NT2/D1 (cell line): ENCODE data around the gene PDE3A.

Experiments
- DNase-seq: peaks from one replicate; pipeline ENCODE4 v3.0.0-alpha.2; 2011; ENCODE audit warnings: low read depth, low spot score
- H3K27me3 ChIP-seq: 2 replicates; pipeline ENCODE4 v1.6.0; 2011; ENCODE audit warnings: mild to moderate bottlenecking; ENCODE audit not compliant: insufficient read length, insufficient read depth
- H3K36me3 ChIP-seq: 2 replicates; pipeline ENCODE4 v1.6.1; 2011; ENCODE audit warnings: mild to moderate bottlenecking, low read length, mixed read lengths; ENCODE audit not compliant: insufficient read depth, insufficient read length
- H3K4me1 ChIP-seq: 2 replicates; pipeline ENCODE4 v1.5.1; 2011; ENCODE audit not compliant: insufficient read depth, insufficient read length
- H3K4me3 ChIP-seq: 2 replicates; pipeline ENCODE4 v1.5.1; 2011; ENCODE audit warnings: low read depth; ENCODE audit not compliant: insufficient read length
- H3K9ac ChIP-seq: 2 replicates; pipeline ENCODE4 v1.6.0; 2011; ENCODE audit warnings: low read depth; ENCODE audit not compliant: insufficient read length
- H3K9me3 ChIP-seq: 2 replicates; pipeline ENCODE4 v1.5.1; 2011; ENCODE audit warnings: mild to moderate bottlenecking, low read length; ENCODE audit not compliant: insufficient read depth
- SUZ12 ChIP-seq: IDR thresholded peaks from 2 replicates; pipeline ENCODE4 v1.6.1; 2011; ENCODE audit not compliant: insufficient read length, insufficient read depth; ENCODE audit errors: extremely low read depth
- YY1 ChIP-seq: IDR thresholded peaks from 2 replicates; pipeline ENCODE4 v1.6.1; 2011; ENCODE audit not compliant: insufficient read length, insufficient read depth
- ZNF274 ChIP-seq: IDR thresholded peaks from 2 replicates; pipeline ENCODE4 v1.6.1; 2011; ENCODE audit warnings: mild to moderate bottlenecking, low read depth, low read length

The PDE3A gene

GRCh38 chr12:20438299-20438779 is 70.0 kb downstream of the PDE3A start:
- no peak overlapping the region for H3K9ac ChIP-seq
- TF ChIP-seq YY1, result no peak
- no peak for TF ChIP-seq ZNF274
- TF ChIP-seq SUZ12, result no peak
- H3K36me3 ChIP-seq, result no peaks in the 10 kb centered on the region
- H3K4me1 ChIP-seq, result no peaks in the 10 kb centered on the region
- no peaks in the 10 kb centered on the region for H3K9me3 ChIP-seq
- no peaks in the 10 kb centered on the region for H3K27me3 ChIP-seq
- H3K4me3 ChIP-seq, result no peak overlapping the region
- no peak for DNase-seq

- no peak for DNase-seq
- H3K27me3 ChIP-seq, result no peaks in the 10 kb centered on the region
These were observed 71.3 kb downstream of the PDE3A start for GRCh38 chr12:20439626-20440025.

GRCh38 chr12:20440408-20440807 is 72.1 kb downstream of the PDE3A start:
- TF ChIP-seq SUZ12, result no peak
- Histone ChIP-seq H3K36me3 (no peaks in the 10 kb centered on the region), H3K4me1 (no peaks in the 10 kb centered on the region), H3K9me3 (no peaks in the 10 kb centered on the region), H3K4me3 (no peak overlapping the region), H3K27me3 (no peaks in the 10 kb centered on the region), H3K9ac (no peak overlapping the region)
- DNase-seq, result no peak

More at GRCh38 chr12:20439626-20440025, 71.3 kb downstream of the PDE3A start:
- H3K4me3 ChIP-seq, result no peak overlapping the region
- H3K9me3 ChIP-seq, result no peaks in the 10 kb centered on the region
- TF ChIP-seq YY1, result no peak
- no peak for TF ChIP-seq SUZ12
- TF ChIP-seq ZNF274, result no peak
- H3K36me3 ChIP-seq, result no peaks in the 10 kb centered on the region
- H3K9ac ChIP-seq, result no peak overlapping the region
- no peaks in the 10 kb centered on the region for H3K4me1 ChIP-seq

GRCh38 chr12:20442322-20442721 is 74.0 kb downstream of the PDE3A start:
- no peak overlapping the region for H3K4me3 ChIP-seq
- no peaks in the 10 kb centered on the region for H3K4me1 ChIP-seq
- no peaks in the 10 kb centered on the region for H3K9me3 ChIP-seq
- H3K27me3 ChIP-seq, result no peaks in the 10 kb centered on the region
- no peak for TF ChIP-seq YY1
- no peak for TF ChIP-seq SUZ12
- TF ChIP-seq ZNF274, result no peak
- no peaks in the 10 kb centered on the region for H3K36me3 ChIP-seq
- DNase-seq, result no peak
- no peak overlapping the region for H3K9ac ChIP-seq

- no peaks in the 10 kb centered on the region for H3K27me3 ChIP-seq
- H3K9ac ChIP-seq, result no peak overlapping the region
- no peak for DNase-seq
- H3K9me3 ChIP-seq, result no peaks in the 10 kb centered on the region
- H3K4me1 ChIP-seq, result no peaks in the 10 kb centered on the region
- no peak for TF ChIP-seq SUZ12
- no peak for TF ChIP-seq YY1
- no peak for TF ChIP-seq ZNF274
- no peak overlapping the region for H3K4me3 ChIP-seq
- no peaks in the 10 kb centered on the region for H3K36me3 ChIP-seq
These were observed 74.9 kb downstream of the PDE3A start for GRCh38 chr12:20443255-20443654.

GRCh38 chr12:20443792-20444191 is 75.5 kb downstream of the PDE3A start:
- no peaks in the 10 kb centered on the region for H3K4me1 ChIP-seq
- TF ChIP-seq ZNF274 (no peak), YY1 (no peak), SUZ12 (no peak)
- H3K27me3 ChIP-seq, result no peaks in the 10 kb centered on the region
- H3K36me3 ChIP-seq, result no peaks in the 10 kb centered on the region
- DNase-seq, result no peak
- H3K4me3 ChIP-seq, result no peak overlapping the region
- H3K9ac ChIP-seq, result no peak overlapping the region
- no peaks in the 10 kb centered on the region for H3K9me3 ChIP-seq

GRCh38 chr12:20444595-20445170 is 76.3 kb downstream of the PDE3A start:
- no peaks in the 10 kb centered on the region for H3K4me1 ChIP-seq
- no peak overlapping the region for H3K4me3 ChIP-seq
- H3K27me3 ChIP-seq, result no peaks in the 10 kb centered on the region
- H3K9ac ChIP-seq, result no peak overlapping the region
- H3K9me3 ChIP-seq, result no peaks in the 10 kb centered on the region
- no peak for DNase-seq
- H3K36me3 ChIP-seq, result no peaks in the 10 kb centered on the region
- TF ChIP-seq SUZ12, result no peak
- no peak for TF ChIP-seq ZNF274
- no peak for TF ChIP-seq YY1

GRCh38 chr12:20445687-20446086 is 77.3 kb downstream of the PDE3A start:
- Histone ChIP-seq H3K4me3 (no peak overlapping the region), H3K9ac (no peak overlapping the region), H3K4me1 (no peaks in the 10 kb centered on the region), H3K36me3 (no peaks in the 10 kb centered on the region), H3K27me3 (no peaks in the 10 kb centered on the region), H3K9me3 (no peaks in the 10 kb centered on the region)
- DNase-seq, result no peak
- TF ChIP-seq ZNF274, result no peak
